Left colon (tissue), 2 donors: ENCODE measurements around the gene TCAIM. TPM values are rescaled to one million over a fixed set of nuclear protein-coding genes. Genes with fewer than 3 reads are reported as not detected.
"Not testable (repeated sequence)": the region's sequence is repeated elsewhere in the genome, so short reads cannot be mapped to it uniquely, and the experiment has no call there.

Experiments used
- ATAC-seq: fragments of 200-7000 bp; cut with Tn5 transposase; one replicate; pipeline ENCODE4 v1.9.1; 2020; ENCODE audit warnings: mild to moderate bottlenecking, moderate library complexity
- DNase-seq, 2 donors: peaks; one replicate each; pipeline ENCODE4 v3.0.0-alpha.2; 2020
- intact Hi-C, 2 donors: fragments of 100-400 bp; cut with DNase I in 1 of 2; cut with micrococcal nuclease in 1 of 2; formaldehyde crosslinking; loops; one replicate each; pipeline versions ENCODE4 v1.11.2 to v1.14.0; 2022; cut with DNase I, micrococcal nuclease
- total RNA-seq, 2 donors: library from RNA; stranded (reverse); fragmentation: NEBNext Ultra II Directional; extraction: Animal tissue kit (Norgen Biotek cat#: 25700); gene quantifications; one replicate each; pipeline ENCODE4 v1.2.1, GENCODE V29; 2021
- donor health status: DM: no; HTN: no; CAD: no.
- donor health status: DM: yes; HTN: yes; CAD: no.

Gene TCAIM
- total RNA-seq, 2 donors from 2014 or later: 19.4 to 22.2 TPM

GRCh38 chr3:44340058-44340395 is 1.5 kb downstream of the TCAIM start:
- no peak for ATAC-seq
- DNase-seq: no peak
- intact Hi-C loops: no loop called here

- DNase-seq (no peak), ATAC-seq (no peak)
- intact Hi-C loops: no loop called here
Measured at GRCh38 chr3:44342176-44342790, 3.7 kb downstream of the TCAIM start.

- ATAC-seq: no peak
- no peak for DNase-seq
- intact Hi-C loops: no loop called here
Measured at GRCh38 chr3:44343421-44343820, 4.9 kb downstream of the TCAIM start.

GRCh38 chr3:44346590-44346989 is 8.0 kb downstream of the TCAIM start:
- intact Hi-C loops, DNase-seq, ATAC-seq: not testable (repeated sequence)

DNA sequence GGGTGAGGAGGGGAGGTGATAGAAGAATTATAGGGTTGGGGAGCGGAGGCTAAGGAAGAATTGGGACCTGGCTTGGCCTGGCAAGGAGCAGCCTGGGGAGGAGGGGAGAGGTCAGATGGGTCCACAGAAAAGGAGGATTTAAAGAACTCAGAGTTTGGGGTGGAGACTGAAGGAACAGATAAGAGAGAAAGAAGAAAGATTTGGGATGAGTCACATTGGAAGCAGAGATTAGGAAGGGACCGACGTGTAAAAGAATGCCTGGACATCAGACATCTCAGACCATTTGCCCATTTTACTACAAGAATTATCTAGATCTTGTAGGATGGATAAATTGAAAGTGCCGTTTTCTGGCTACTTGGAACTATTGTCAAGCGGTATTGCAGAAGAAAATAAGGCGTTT is 10.4 kb downstream of the TCAIM start:
- intact Hi-C loops: no loop called here
- ATAC-seq: no peak
- no peak for DNase-seq

- ATAC-seq (no peak), DNase-seq (no peak)
- intact Hi-C loops: no loop called here
Measured at GRCh38 chr3:44353355-44353924, 14.9 kb downstream of the TCAIM start.

- ATAC-seq: no peak
- intact Hi-C loops: no loop called here
- no peak for DNase-seq
Measured at GRCh38 chr3:44355362-44356033, 16.9 kb downstream of the TCAIM start.

DNA sequence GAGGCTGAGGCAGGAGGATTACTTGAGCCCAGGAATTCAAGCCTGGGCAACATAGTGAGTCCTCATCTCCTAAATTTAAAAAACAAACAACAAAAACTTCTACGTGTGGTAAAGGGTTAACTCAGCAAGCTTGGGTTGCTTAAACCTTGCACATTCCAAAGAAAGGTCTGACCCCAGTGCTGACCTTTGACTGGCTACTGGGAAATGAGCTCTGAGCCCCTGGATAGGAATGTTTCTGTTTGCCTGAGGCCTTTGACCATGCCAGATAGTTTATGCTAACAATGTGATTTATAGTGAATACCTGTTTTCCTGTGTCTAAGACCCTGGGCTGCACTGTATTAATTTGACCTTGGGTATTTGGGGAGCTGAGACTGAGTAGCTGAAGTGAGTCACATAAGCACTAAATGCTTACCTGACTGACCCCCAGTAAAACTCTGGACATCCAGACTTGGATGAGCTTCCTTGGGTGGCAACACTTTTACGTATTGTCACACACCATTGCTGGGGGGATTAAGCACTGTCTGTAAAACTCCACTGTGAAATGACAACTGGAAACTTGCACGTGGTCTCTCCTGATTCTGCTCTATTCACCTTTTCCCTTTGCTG is 20.7 kb downstream of the TCAIM start:
- DNase-seq (no peak), ATAC-seq (no peak)
- intact Hi-C loops: no loop called here

DNA sequence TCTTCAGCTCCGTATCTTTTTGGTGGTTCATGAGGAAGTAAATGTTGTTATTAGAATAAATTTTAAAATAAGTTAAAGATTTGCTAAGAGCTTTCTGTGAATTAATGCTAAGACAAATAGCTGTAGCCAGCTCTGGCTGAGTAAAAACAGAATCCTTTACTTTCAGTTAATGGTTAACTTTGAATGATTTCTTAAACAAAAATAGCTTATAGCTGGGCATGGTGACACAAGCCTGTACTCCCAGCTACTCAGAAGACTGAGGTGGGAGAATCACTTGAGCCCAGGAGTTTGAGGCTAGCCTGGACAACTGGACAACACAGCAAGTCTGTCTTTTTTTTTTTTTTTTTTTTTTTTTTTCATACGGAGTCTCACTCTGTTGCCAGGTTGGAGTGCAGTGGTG is 25.0 kb downstream of the TCAIM start:
- DNase-seq: no peak
- intact Hi-C loops: no loop called here
- peak; percentile 51 for ATAC-seq

DNA sequence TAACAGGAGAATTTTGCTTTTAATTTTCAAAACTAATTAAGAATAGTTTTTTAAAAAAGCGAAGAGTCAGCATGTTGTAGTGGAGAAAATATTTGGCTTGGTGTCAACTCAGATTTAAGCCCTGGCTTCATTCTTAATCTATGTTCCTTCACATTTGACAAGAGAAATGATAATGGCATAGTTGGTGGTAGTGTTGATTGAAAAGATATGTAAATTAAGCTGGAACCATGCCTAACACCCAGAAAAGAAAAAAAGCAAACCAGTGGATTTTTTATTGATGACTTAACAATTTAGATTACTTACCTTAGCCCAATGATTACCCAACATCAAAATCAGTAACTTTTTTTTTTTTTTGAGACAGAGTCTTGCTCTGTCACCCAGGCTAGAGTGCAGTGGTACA is 27.4 kb downstream of the TCAIM start:
- intact Hi-C loops: no loop called here
- DNase-seq (no peak), ATAC-seq (no peak)

DNA sequence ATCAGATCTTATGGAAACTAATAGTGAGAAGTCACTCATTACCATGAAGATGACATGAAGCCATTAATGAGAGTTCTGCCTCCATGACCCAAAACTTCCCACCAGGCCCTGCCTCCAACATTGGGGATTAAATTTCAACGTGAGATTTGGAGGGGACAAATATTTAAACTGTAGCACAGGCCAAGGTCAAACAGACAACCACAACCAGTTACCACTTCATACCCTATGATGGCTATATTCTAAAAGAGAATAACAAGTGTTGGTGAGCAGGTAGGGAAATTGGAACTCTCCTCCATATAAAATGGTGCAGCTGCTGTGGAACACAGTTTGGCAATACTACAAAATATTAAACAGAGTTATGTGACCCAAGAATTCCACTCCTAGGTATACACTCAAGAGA is 36.9 kb downstream of the TCAIM start:
- ATAC-seq (no peak), DNase-seq (no peak)
- intact Hi-C loops: no loop called here

DNA sequence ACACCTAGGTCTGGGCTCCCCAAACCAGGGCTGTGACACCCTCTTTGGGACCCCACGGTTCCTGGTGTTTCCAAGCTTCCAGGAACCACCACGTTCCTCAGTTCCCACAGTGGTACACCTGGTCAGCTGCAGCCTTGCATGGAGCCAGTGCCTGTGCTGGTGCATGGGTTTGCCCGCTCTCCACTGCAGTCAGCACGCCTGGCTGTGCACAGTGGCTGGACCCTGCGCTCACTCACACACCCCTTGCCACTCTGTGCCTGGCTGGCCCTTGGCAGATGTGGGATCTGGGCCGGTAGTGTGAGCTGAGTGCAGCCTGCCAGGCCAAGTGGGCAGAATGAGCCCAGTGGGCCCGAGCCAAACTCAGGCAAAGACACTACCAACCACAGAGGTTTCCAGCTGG is 48.8 kb downstream of the TCAIM start:
- intact Hi-C loops: no loop called here
- ATAC-seq: no peak
- no peak for DNase-seq

DNA sequence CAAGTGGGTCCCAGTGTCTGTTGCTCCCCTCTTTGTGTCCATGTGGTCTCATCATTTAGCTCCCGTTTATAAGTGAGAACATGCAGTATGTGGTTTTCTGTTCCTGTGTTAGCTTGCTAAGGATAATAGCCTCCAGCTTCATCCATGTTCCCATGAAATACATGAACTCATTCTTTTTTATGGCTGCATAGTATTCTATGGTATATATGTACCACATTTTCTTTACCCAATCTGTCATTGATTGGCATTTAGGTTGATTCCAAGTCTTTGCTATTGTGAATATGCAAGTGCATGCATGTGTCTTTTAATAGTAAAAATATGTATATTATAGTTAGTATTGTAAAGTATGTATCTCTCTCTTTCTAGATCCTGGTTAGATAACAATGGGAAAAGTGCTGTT is 53.9 kb downstream of the TCAIM start:
- no peak for DNase-seq
- intact Hi-C loops: no loop called here
- no peak for ATAC-seq

- intact Hi-C loops: no loop called here
- DNase-seq: no peak
- ATAC-seq: no peak
Measured at GRCh38 chr3:44395714-44396113, 57.1 kb downstream of the TCAIM start.

DNA sequence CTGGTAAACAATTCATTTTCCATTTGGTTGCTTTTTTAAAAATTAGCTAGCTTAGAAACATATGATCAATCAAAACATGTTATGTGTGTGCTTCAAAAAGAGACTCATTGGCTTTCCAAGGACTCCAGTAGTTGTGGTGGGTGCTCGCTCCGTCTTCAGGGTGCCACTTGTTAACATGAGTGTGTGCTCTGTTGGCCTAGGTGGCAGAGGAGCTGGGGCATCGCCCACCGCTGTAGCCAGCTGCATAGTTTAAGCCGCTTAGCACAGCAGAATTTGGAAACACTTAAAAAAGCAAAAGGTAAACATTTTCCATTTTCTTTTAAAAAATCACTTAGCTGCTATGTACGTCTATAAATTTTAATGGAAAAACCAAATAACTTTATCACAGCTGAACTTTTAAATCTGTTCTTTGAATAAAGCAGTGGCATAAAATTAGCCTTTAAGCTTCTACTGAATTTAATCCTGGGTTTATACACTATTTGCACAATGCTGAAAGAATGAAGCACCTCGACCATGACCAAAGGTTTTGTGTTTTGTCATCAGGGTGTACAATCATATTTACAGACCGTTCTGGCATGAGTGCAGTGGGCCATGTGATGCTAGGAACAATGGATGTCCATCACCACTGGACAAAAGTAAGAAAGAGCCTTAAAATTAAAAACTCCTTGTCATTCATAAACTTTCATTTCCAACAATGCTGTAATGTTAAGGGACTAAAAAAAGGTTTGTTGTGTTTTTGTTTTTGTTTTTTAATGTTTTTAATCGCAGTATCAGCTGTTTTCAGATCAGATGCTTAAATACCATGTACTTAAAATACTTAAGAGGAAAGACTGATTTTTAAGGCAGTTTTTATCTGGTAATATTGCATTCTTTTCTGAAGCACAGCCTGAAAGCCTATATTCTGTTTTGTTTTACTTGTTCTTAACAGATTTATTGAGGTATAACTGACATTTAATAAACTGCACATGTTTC is 57.9 kb downstream of the TCAIM start:
- ATAC-seq (no peak), DNase-seq (no peak)
- intact Hi-C loops: no loop called here

DNA sequence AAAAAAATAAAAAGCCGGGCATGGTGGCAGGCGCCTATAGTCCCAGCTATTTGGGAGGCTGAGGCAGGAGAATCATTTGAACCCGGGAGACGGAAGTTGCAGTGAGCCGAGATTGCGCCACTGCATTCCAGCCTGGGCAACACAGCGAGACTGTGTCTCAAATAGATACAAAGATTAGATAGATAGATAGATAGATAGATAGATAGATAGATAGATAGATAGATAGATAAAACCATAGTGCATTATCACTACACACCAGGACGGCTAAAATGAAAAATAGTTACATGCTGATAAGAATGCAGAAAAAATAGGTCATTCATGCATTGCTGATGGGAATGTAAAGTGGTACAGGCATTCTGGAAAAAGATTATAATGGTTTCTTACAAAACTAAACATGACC is 59.7 kb downstream of the TCAIM start:
- ATAC-seq, DNase-seq, intact Hi-C loops: not testable (repeated sequence)

DNA sequence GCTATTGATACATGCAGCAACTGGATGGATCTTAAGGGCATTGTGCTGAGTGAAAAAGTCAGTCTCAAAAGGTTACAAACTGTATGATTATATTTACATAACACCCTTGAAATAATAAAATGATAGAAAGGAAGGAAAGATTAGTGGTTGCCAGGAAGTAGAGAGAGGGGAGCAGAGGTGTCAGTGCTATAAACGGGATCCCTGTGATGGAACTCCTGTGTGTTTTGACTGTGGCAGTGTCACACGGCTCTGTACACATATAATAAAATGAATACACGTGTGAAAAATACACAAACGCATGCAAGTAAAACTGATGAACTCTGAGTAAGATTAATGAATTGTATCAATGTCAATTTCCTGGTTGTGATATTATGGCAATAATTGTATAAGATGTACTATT is 60.3 kb downstream of the TCAIM start:
- ATAC-seq (no peak), DNase-seq (no peak)
- intact Hi-C loops: no loop called here

DNA sequence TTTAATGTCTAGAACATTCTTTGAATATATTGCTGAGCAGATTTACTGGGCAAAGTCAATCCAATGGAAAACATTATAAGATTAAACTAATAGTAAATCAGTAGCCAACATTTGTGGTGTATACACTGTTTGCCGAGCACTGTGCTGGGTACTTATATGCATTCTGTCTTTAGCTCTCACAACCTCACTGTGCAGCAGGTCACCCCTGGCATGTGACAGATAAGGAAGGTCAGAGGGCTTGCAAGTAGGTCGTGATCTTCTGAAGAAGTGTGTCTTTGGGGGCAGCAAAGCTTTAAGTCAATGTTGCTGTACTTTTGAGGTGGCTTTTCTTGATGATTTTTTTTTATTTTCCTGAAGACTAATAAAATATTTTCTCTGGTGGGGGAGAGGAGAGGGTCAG is 62.2 kb downstream of the TCAIM start:
- ATAC-seq (no peak), DNase-seq (no peak)
- intact Hi-C loops: no loop called here

GRCh38 chr3:44402548-44402947 is 64.0 kb downstream of the TCAIM start:
- intact Hi-C loops: no loop called here
- ATAC-seq (no peak), DNase-seq (no peak)
